Parathyroid adenoma (tissue), 2 donors: ENCODE measurements around the gene SEMA3A.

Experiments used
- H2AFZ ChIP-seq: fragments of 300-600 bp; sonication (generic); one replicate; pipeline ENCODE4 v1.7.0; 2017; ENCODE audit warnings: antibody characterized with exemption, mild to moderate bottlenecking
- H3K27ac ChIP-seq: fragments of 300-600 bp; sonication (generic); one replicate; pipeline ENCODE4 v1.7.0; 2017
- H3K27me3 ChIP-seq: fragments of 300-600 bp; sonication (generic); one replicate; pipeline ENCODE4 v1.7.0; 2017; ENCODE audit warnings: low read length; ENCODE audit not compliant: control insufficient read depth, insufficient read depth
- H3K36me3 ChIP-seq: fragments of 300-600 bp; sonication (generic); one replicate; pipeline ENCODE4 v1.7.0; 2017; ENCODE audit warnings: low read length; ENCODE audit not compliant: control insufficient read depth, insufficient read depth
- H3K4me1 ChIP-seq: fragments of 300-600 bp; sonication (generic); one replicate; pipeline ENCODE4 v1.7.0; 2017; ENCODE audit warnings: control low read depth
- H3K4me2 ChIP-seq: fragments of 300-600 bp; sonication (generic); one replicate; pipeline ENCODE4 v1.7.0; 2017; ENCODE audit warnings: low read length
- H3K4me3 ChIP-seq: fragments of 300-600 bp; sonication (generic); one replicate; pipeline ENCODE4 v1.7.0; 2017; ENCODE audit warnings: low read depth, low read length
- H3K79me2 ChIP-seq: fragments of 300-600 bp; sonication (generic); one replicate; pipeline ENCODE4 v1.7.0; 2017; ENCODE audit warnings: control low read depth
- H3K9ac ChIP-seq: fragments of 300-600 bp; sonication (generic); one replicate; pipeline ENCODE4 v1.7.0; 2017; ENCODE audit warnings: mild to moderate bottlenecking
- H3K9me3 ChIP-seq: fragments of 300-600 bp; sonication (generic); one replicate; pipeline ENCODE4 v1.7.0; 2017; ENCODE audit warnings: low read length; ENCODE audit not compliant: control insufficient read depth
- CTCF ChIP-seq: fragments of 300-600 bp; sonication (generic); IDR thresholded peaks from one replicate; pipeline ENCODE4 v1.7.0; 2017; ENCODE audit warnings: antibody characterized with exemption, mild to moderate bottlenecking
- donor health status: primary hyperparathyroidism.

The SEMA3A gene

GRCh38 chr7:84123965-84124547 lies 70.5 kb downstream of the SEMA3A start:
- Histone ChIP-seq H3K4me1 (no peaks in the 10 kb centered on the region), H3K9me3 (no peaks in the 10 kb centered on the region), H3K9ac (no peak overlapping the region), H2AFZ (no peak overlapping the region), H3K27me3 (no peaks in the 10 kb centered on the region), H3K36me3 (no peaks in the 10 kb centered on the region), H3K27ac (no peak overlapping the region), H3K4me2 (no peak overlapping the region), H3K4me3 (no peak overlapping the region), H3K79me2 (no peaks in the 10 kb centered on the region)
- TF ChIP-seq CTCF, result no peak

DNA sequence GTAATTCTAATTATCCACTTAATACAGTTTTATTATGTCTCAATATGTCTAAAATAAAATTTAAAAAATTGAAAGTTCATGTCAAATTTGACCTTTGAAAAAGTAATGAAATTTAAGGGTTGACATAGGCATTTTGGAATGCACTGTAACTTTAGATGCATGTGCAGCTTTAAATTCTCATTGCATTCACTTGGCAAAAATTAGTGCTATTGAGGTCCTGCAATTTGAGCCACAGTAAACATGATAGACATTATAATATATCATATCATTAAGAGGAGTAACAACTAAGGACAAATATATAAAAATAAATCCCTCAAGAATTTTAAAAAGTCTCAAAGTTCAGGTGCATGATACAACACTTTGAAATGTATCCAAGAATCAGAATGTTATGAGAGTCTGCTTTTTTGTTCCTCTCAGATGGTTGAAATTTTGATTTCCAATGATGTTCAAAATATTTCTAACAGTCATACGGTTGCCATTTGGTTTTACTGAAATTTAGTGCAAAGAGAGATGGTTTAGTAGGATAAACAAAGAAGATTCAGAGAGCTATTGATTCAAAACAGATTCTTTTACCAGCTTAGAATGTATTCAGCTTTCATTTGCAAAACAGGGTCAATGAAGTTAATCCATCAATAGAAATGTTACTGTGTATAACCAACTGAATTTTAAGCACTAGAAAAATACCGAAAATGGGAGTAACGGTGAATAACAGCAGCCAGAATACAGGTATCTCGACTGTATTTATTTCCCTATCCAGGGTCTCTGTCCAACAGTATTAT lies 71.8 kb downstream of the SEMA3A start:
- Histone ChIP-seq H3K79me2 (no peaks in the 10 kb centered on the region), H3K9ac (no peak overlapping the region), H2AFZ (no peak overlapping the region), H3K27me3 (no peaks in the 10 kb centered on the region), H3K27ac (no peak overlapping the region), H3K4me2 (no peak overlapping the region), H3K36me3 (no peaks in the 10 kb centered on the region), H3K4me1 (no peaks in the 10 kb centered on the region), H3K4me3 (no peak overlapping the region), H3K9me3 (no peaks in the 10 kb centered on the region)
- TF ChIP-seq CTCF, result no peak

GRCh38 chr7:84117304-84117703 lies 77.3 kb downstream of the SEMA3A start:
- no peak overlapping the region for H3K9ac ChIP-seq

GRCh38 chr7:84113906-84114850 lies 80.4 kb downstream of the SEMA3A start:
- Histone ChIP-seq H3K4me1 (no peaks in the 10 kb centered on the region), H3K27ac (peak overlapping the region; percentile 17), H3K36me3 (no peaks in the 10 kb centered on the region), H3K79me2 (no peaks in the 10 kb centered on the region), H3K9me3 (no peaks in the 10 kb centered on the region), H3K9ac (no peak overlapping the region), H3K27me3 (no peaks in the 10 kb centered on the region), H3K4me2 (peak overlapping the region; percentile 34), H3K4me3 (no peak overlapping the region), H2AFZ (no peak overlapping the region)
- no peak for TF ChIP-seq CTCF

More at GRCh38 chr7:84117304-84117703, 77.3 kb downstream of the SEMA3A start:
- H3K27me3 ChIP-seq, result no peaks in the 10 kb centered on the region
- no peaks in the 10 kb centered on the region for H3K36me3 ChIP-seq
- H3K79me2 ChIP-seq, result no peaks in the 10 kb centered on the region
- no peak for TF ChIP-seq CTCF
- no peak overlapping the region for H3K27ac ChIP-seq
- H3K4me1 ChIP-seq, result no peaks in the 10 kb centered on the region
- no peak overlapping the region for H2AFZ ChIP-seq
- no peak overlapping the region for H3K4me2 ChIP-seq
- H3K4me3 ChIP-seq, result no peak overlapping the region
- H3K9me3 ChIP-seq, result no peaks in the 10 kb centered on the region
